Endothelial cell (in vitro differentiated cells): ENCODE results near the gene FOSB. TPM values are rescaled to one million over a fixed set of nuclear protein-coding genes. Genes with fewer than 3 reads are reported as not detected.
A peak's percentile ranks its signal among the peaks of the same experiment; 100 is the strongest.

ENCODE experiments used
- DNase-seq: peaks from one replicate; pipeline ENCODE4 v3.0.0; 2021; ENCODE audit warnings: low spot score
- H3K27ac Mint-ChIP-seq: one replicate; pipeline ENCODE4 v1.8.0; 2021; ENCODE audit warnings: mixed read lengths, inconsistent platforms; ENCODE audit not compliant: unreplicated experiment
- H3K27me3 Mint-ChIP-seq: one replicate; pipeline ENCODE4 v1.8.0; 2021; ENCODE audit warnings: mild to moderate bottlenecking, moderate library complexity, mixed read lengths, inconsistent platforms; ENCODE audit not compliant: unreplicated experiment
- H3K36me3 Mint-ChIP-seq: one replicate; pipeline ENCODE4 v1.8.0; 2021; ENCODE audit warnings: mild to moderate bottlenecking, low read depth, mixed read lengths, inconsistent platforms; ENCODE audit not compliant: unreplicated experiment
- H3K4me1 Mint-ChIP-seq: one replicate; pipeline ENCODE4 v1.8.0; 2021; ENCODE audit warnings: mild to moderate bottlenecking, mixed read lengths, inconsistent platforms; ENCODE audit not compliant: unreplicated experiment
- H3K4me3 Mint-ChIP-seq: one replicate; pipeline ENCODE4 v1.8.0; 2021; ENCODE audit warnings: mild to moderate bottlenecking, mixed read lengths, inconsistent platforms; ENCODE audit not compliant: unreplicated experiment
- H3K9me3 Mint-ChIP-seq: one replicate; pipeline ENCODE4 v1.8.0; 2021; ENCODE audit warnings: mixed read lengths, inconsistent platforms; ENCODE audit not compliant: unreplicated experiment
- total RNA-seq: library from RNA; stranded (reverse); fragmentation: NEBNext Ultra II Directional; extraction: Animal tissue kit (Norgen Biotek cat#: 25700); gene quantifications from one replicate; pipeline ENCODE4 v1.2.1, GENCODE V29; 2021; ENCODE audit not compliant: unreplicated experiment
- TF ChIP-seq, protein P1 (sequence below): fragments of 200-600 bp; sonication (generic); IDR thresholded peaks from one replicate; pipeline ENCODE4 v1.5.0; 2021; ENCODE audit warnings: antibody characterized with exemption; ENCODE audit not compliant: unreplicated experiment

The FOSB gene
- total RNA-seq, 1 donor from 2014 or later: 64.2 TPM

DNA sequence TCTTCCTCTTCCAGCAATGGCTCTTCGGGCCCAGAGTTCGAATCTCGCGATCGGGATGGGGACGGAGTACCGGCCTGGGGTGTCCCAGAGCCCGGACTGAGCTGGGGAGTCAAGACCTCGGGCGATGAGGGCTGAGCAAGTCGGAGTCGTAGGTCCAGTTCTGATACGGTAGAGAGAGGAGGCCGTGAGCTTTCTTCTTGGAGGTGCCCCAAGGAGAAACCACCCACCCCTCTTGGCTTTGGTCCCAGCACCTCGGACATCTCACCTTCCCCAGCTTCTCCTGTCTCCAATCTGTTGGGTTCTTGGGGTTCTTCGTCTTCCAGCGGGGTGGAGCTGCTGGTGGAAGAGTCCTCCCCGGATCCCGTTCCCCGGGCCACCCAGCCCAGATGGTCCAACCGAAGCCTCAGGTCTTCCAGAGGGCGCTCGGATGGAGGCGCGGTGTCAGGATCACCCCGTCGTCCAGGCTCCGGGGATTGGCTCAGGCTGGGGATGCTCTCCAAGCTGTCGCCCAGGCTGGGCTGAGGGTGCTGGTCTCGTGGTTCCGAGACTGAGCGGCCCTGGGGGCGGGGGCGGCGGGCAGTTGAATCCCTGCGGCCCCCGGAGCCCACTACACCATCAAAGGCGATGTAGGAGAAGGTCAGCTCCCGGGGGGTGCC, 26.6 kb downstream of the FOSB start:
- Mint-ChIP-seq H3K9me3 (no peaks in the 10 kb centered on the region), H3K36me3 (peaks cover 11% of the 10 kb centered on the region), H3K27ac (no peak overlapping the region), H3K27me3 (peaks cover 19% of the 10 kb centered on the region), H3K4me1 (peaks cover 19% of the 10 kb centered on the region), H3K4me3 (peak overlapping the region; percentile 79)
- DNase-seq: no peak
- TF ChIP-seq, protein P1, sequence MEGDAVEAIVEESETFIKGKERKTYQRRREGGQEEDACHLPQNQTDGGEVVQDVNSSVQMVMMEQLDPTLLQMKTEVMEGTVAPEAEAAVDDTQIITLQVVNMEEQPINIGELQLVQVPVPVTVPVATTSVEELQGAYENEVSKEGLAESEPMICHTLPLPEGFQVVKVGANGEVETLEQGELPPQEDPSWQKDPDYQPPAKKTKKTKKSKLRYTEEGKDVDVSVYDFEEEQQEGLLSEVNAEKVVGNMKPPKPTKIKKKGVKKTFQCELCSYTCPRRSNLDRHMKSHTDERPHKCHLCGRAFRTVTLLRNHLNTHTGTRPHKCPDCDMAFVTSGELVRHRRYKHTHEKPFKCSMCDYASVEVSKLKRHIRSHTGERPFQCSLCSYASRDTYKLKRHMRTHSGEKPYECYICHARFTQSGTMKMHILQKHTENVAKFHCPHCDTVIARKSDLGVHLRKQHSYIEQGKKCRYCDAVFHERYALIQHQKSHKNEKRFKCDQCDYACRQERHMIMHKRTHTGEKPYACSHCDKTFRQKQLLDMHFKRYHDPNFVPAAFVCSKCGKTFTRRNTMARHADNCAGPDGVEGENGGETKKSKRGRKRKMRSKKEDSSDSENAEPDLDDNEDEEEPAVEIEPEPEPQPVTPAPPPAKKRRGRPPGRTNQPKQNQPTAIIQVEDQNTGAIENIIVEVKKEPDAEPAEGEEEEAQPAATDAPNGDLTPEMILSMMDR: no peak

DNA sequence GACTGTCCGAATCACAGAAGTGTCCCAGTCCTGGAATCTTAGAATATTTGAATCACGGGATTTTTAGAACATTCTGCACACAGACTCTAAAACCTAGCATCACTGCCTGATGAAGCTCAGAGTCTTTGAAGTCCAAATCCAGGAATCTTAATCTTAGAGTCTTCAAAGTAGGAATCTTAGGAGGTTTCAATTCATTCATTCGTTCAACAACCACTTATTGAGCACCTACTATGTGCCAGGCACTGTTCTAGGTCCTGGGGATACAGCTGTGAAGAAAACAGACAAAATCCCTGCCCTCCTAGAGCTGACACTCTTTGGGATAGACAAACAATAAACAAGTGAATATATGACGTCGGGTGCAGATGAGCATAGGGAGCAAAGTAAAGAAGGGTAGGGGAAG, 27.4 kb downstream of the FOSB start:
- Mint-ChIP-seq H3K4me3 (peak overlapping the region; percentile 86), H3K4me1 (peaks cover 21% of the 10 kb centered on the region), H3K27me3 (peaks cover 19% of the 10 kb centered on the region), H3K9me3 (no peaks in the 10 kb centered on the region), H3K27ac (peak overlapping the region; percentile 26), H3K36me3 (peaks cover 14% of the 10 kb centered on the region)
- no peak for DNase-seq
- TF ChIP-seq, protein P1: no peak

DNA sequence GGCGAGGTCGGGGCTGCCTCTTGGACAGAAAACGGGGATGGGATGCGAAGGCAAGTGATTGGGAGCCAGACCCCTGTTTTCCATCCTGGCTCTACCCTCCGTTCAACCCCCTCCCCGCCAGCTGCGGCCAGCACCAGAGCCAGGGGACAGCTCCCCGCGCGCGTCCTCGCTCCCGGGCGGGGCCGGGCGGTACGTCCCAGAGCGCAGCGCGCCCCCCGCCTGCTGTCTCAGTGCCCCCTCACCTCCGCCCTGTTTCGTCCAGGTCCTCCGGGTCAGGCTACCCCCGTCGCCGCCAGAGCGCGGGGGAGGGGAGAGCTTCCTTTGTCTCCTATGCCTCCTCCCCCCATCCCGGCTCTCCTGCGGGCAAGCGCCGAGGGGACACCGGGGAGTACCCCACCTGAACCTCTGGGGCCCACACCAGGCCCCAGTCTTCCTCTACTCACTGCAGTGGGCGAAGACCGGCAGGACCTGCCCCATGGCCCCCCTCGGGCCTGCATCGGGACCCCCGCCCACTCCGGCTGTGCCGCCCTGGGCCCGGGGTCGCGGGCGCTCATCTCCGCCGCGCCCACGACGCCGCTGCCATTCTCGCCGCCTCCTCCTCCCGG, 28.7 kb downstream of the FOSB start:
- TF ChIP-seq, protein P1: no peak
- H3K4me1 Mint-ChIP-seq: peaks cover 21% of the 10 kb centered on the region
- H3K36me3 Mint-ChIP-seq: peaks cover 14% of the 10 kb centered on the region
- no peak overlapping the region for H3K27ac Mint-ChIP-seq
- peaks cover 19% of the 10 kb centered on the region for H3K27me3 Mint-ChIP-seq
- H3K4me3 Mint-ChIP-seq: peak overlapping the region; percentile 86
- peak; percentile 67 for DNase-seq
- H3K9me3 Mint-ChIP-seq: no peaks in the 10 kb centered on the region

DNA sequence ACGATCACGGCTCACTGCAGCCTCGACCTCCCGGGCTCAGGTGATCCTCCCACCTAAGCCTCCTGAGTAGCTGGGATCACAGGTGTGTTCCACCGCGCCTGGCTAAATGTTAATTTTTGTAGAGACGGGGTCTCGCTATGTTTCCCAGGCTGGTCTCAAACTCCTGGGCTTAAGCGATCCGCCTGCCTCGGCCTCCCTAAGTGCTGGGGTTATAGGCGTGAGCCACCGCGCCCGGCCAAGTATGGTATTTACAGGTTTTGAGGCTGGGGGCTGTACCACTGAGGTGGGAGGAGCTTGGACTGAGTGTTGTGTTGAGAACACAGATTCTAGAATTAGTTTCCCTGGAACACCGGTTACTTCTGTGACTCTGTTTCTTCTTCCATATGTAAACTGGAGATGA, 30.0 kb downstream of the FOSB start:
- Mint-ChIP-seq H3K9me3 (no peaks in the 10 kb centered on the region), H3K27ac (no peak overlapping the region), H3K4me1 (peaks cover 21% of the 10 kb centered on the region), H3K27me3 (peaks cover 19% of the 10 kb centered on the region), H3K4me3 (peak overlapping the region; percentile 65), H3K36me3 (peaks cover 14% of the 10 kb centered on the region)
- TF ChIP-seq, protein P1: no peak
- no peak for DNase-seq

DNA sequence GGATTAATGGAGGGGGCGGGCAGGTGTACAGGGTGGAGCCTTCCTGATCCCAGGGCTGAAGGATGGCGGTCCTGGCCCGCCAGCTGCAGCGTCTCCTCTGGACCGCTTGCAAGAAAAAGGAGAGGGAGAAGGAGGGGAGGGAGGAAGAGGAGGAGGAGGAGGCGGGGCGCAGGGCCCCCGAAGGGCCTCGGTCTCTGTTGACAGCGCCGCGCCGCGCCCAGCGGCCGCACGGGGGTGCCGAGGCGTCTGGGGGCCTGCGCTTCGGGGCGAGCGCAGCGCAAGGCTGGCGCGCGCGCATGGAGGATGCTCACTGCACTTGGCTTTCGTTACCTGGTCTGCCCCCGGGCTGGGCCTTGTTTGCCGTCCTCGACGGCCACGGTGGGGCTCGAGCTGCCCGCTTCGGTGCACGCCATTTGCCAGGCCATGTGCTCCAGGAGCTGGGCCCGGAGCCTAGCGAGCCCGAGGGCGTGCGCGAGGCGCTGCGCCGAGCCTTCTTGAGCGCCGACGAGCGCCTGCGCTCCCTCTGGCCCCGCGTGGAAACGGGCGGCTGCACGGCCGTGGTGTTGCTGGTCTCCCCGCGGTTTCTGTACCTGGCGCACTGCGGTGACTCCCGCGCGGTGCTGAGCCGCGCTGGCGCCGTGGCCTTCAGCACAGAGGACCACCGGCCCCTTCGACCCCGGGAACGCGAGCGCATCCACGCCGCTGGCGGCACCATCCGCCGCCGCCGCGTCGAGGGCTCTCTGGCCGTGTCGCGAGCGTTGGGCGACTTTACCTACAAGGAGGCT, 30.8 kb downstream of the FOSB start, which contains the start of gene PPM1N:
Gene PPM1N, plus strand, starts transcription at position 33 of the 785 bp plus-strand sequence. Its CDS starts 30 bp downstream, at position 63.
- peaks cover 19% of the 10 kb centered on the region for H3K27me3 Mint-ChIP-seq
- H3K4me3 Mint-ChIP-seq: peak within 1 kb of the TSS; percentile 94
- peak within 1 kb of the TSS; percentile 30 for H3K27ac Mint-ChIP-seq
- H3K4me1 Mint-ChIP-seq: peaks cover 21% of the 10 kb centered on the region
- DNase-seq: peak; percentile 23
- no peaks in the 10 kb centered on the region for H3K9me3 Mint-ChIP-seq
- TF ChIP-seq, protein P1: no peak
- peaks cover 14% of the 10 kb centered on the region for H3K36me3 Mint-ChIP-seq
